Naive thymus-derived CD4-positive, alpha-beta T cell (primary cell): Measurements from ENCODE around the gene ZNF212. TPM values are rescaled to one million over a fixed set of nuclear protein-coding genes. Genes with fewer than 3 reads are reported as not detected.
"Not testable (repeated sequence)": the region's sequence is repeated elsewhere in the genome, so short reads cannot be mapped to it uniquely, and the experiment has no call there.

ENCODE experiments used
- ATAC-seq: fragments of 150-1000 bp; cut with Tn5 transposase; 2 replicates; pipeline ENCODE4 v1.10.0; 2021; ENCODE audit warnings: mild to moderate bottlenecking, moderate library complexity
- CTCF ChIA-PET: fragments of 350-600 bp; sonication (Branson Sonifier 250); formaldehyde crosslinking; loops from one replicate; lab custom pipeline; 2021; ENCODE audit warnings: antibody characterized with exemption; lab: Charles Lee
- POLR2A ChIA-PET: fragments of 350-600 bp; sonication (Branson Sonifier 250); formaldehyde crosslinking; loops from one replicate; lab custom pipeline; 2021; ENCODE audit warnings: antibody characterized with exemption, inconsistent platforms; lab: Charles Lee
- DNase-seq, 9 donors: peaks; one replicate each; pipeline versions ENCODE4 v3.0.0 to v3.0.0-alpha.2; 2020 to 2022; ENCODE audit warnings: mixed read lengths in 1 of 9
- H3K27ac ChIP-seq: one replicate; pipeline ENCODE4 v1.7.0; 2013; ENCODE audit warnings: mild to moderate bottlenecking, low read depth, low read length, moderate library complexity
- H3K27me3 ChIP-seq, 2 donors: one replicate each; pipeline ENCODE4 v1.7.0; 2013; ENCODE audit warnings: low read length in 2 of 2, mild to moderate bottlenecking in 2 of 2, moderate library complexity in 2 of 2; ENCODE audit not compliant: control insufficient read depth in 2 of 2, insufficient read depth in 2 of 2
- H3K36me3 ChIP-seq, 3 experiments: 1 replicate in 2 of 3; 2 replicates in 1 of 3; pipeline ENCODE4 v1.7.0; 2013; ENCODE audit warnings: low read length in 3 of 3, mild to moderate bottlenecking in 3 of 3, moderate library complexity in 1 of 3; ENCODE audit not compliant: insufficient read depth in 3 of 3, control insufficient read depth in 2 of 3
- H3K4me1 ChIP-seq, 2 donors: one replicate each; pipeline ENCODE4 v1.7.0; 2013; ENCODE audit warnings: low read length in 2 of 2, mild to moderate bottlenecking in 2 of 2, moderate library complexity in 1 of 2; ENCODE audit not compliant: control insufficient read depth in 2 of 2, insufficient read depth in 2 of 2
- H3K4me3 ChIP-seq: 2 replicates; pipeline ENCODE4 v1.7.0; 2013; ENCODE audit warnings: mild to moderate bottlenecking, low read length
- H3K9me3 ChIP-seq, 3 experiments: 1 replicate in 2 of 3; 2 replicates in 1 of 3; pipeline ENCODE4 v1.7.0; 2013; ENCODE audit warnings: low read length in 3 of 3; ENCODE audit not compliant: control insufficient read depth in 2 of 3
- H3K27ac Mint-ChIP-seq, 9 donors: one replicate each; pipeline ENCODE4 v1.8.0; 2020 to 2022; ENCODE audit warnings: mixed read lengths in 9 of 9, mild to moderate bottlenecking in 8 of 9, moderate library complexity in 5 of 9, inconsistent platforms in 2 of 9
- H3K27me3 Mint-ChIP-seq, 5 donors: one replicate each; pipeline ENCODE4 v1.8.0; 2021 to 2022; ENCODE audit warnings: mixed read lengths in 5 of 5, mild to moderate bottlenecking in 1 of 5
- H3K36me3 Mint-ChIP-seq, 5 donors: one replicate each; pipeline ENCODE4 v1.8.0; 2020 to 2022; ENCODE audit warnings: mixed read lengths in 5 of 5, mild to moderate bottlenecking in 3 of 5, inconsistent platforms in 1 of 5
- H3K4me1 Mint-ChIP-seq, 7 donors: one replicate each; pipeline ENCODE4 v1.8.0; 2020 to 2022; ENCODE audit warnings: mixed read lengths in 7 of 7, mild to moderate bottlenecking in 3 of 7, inconsistent platforms in 1 of 7
- H3K4me3 Mint-ChIP-seq, 10 donors: one replicate each; pipeline ENCODE4 v1.8.0; 2020 to 2022; ENCODE audit warnings: mild to moderate bottlenecking in 10 of 10, mixed read lengths in 10 of 10, moderate library complexity in 6 of 10, inconsistent platforms in 2 of 10
- H3K9me3 Mint-ChIP-seq, 11 donors: one replicate each; pipeline ENCODE4 v1.8.0; 2020 to 2022; ENCODE audit warnings: mixed read lengths in 11 of 11, mild to moderate bottlenecking in 4 of 11, inconsistent platforms in 1 of 11, moderate library complexity in 1 of 11
- intact Hi-C, 2 donors: fragments of 100-400 bp; cut with micrococcal nuclease; formaldehyde crosslinking; loops; one replicate each; pipeline ENCODE4 v1.15.1; 2023
- polyA plus RNA-seq, 2 donors: library from polyadenylated mRNA; unstranded; fragments of 300-500 nt; fragmentation: Illumina TruSeq; gene quantifications; one replicate each; pipeline ENCODE4 v1.2.3, GENCODE V29; 2021
- total RNA-seq, 6 experiments: library from RNA in 5 of 6; stranded (reverse) in 5 of 6; gene quantifications; 1 replicate in 5 of 6; 2 replicates in 1 of 6; pipeline ENCODE4 v1.2.3 and lab custom pipeline; 2021 to 2026

Gene ZNF212
- total and polyA plus RNA-seq, 7 experiments from 2014 or later = 5.9 to 20.6 (median 12.1) TPM

GRCh38 chr7:149224352-149224751 lies 15.1 kb upstream of the ZNF212 start:
- Histone ChIP-seq H3K4me3 (no peak overlapping the region), H3K27ac (no peak overlapping the region), H3K9me3 (no peaks in the 10 kb centered on the region), H3K27me3 (no peaks in the 10 kb centered on the region), H3K36me3 (peaks cover 0 to 28% (median 0%) of the 10 kb centered on the region in 3 experiments), H3K4me1 (no peaks in the 10 kb centered on the region)
- no peaks in the 10 kb centered on the region for H3K27me3 Mint-ChIP-seq
- intact Hi-C loops = no loop called here
- no peak overlapping the region for H3K27ac Mint-ChIP-seq
- ATAC-seq = no peak
- CTCF ChIA-PET = no interaction called here
- H3K4me1 Mint-ChIP-seq = peaks cover 0 to 12% (median 0%) of the 10 kb centered on the region in 7 donors
- no peak overlapping the region for H3K4me3 Mint-ChIP-seq
- H3K9me3 Mint-ChIP-seq = peaks cover 0 to 3% (median 0%) of the 10 kb centered on the region in 11 donors
- POLR2A ChIA-PET = no interaction called here
- H3K36me3 Mint-ChIP-seq = peaks cover 3 to 27% (median 11%) of the 10 kb centered on the region in 5 donors
- DNase-seq = no peak

- no peaks in the 10 kb centered on the region for H3K27me3 Mint-ChIP-seq
- Histone ChIP-seq H3K36me3 (peaks cover 0 to 28% (median 0%) of the 10 kb centered on the region in 3 experiments), H3K9me3 (no peaks in the 10 kb centered on the region), H3K27ac (no peak overlapping the region), H3K27me3 (no peaks in the 10 kb centered on the region), H3K4me1 (no peaks in the 10 kb centered on the region), H3K4me3 (no peak overlapping the region)
- DNase-seq = no peak
- ChIA-PET CTCF (no interaction called here), POLR2A (no interaction called here)
- H3K27ac Mint-ChIP-seq = no peak overlapping the region
- peaks cover 3 to 23% (median 10%) of the 10 kb centered on the region in 5 donors for H3K36me3 Mint-ChIP-seq
- H3K4me1 Mint-ChIP-seq = peaks cover 0 to 7% (median 0%) of the 10 kb centered on the region in 7 donors
- H3K9me3 Mint-ChIP-seq = peaks cover 0 to 3% (median 0%) of the 10 kb centered on the region in 11 donors
- ATAC-seq = no peak
- intact Hi-C loops = no loop called here
- no peak overlapping the region for H3K4me3 Mint-ChIP-seq
Observed at GRCh38 chr7:149225106-149225505, 14.3 kb upstream of the ZNF212 start.

GRCh38 chr7:149225656-149226055 lies 13.8 kb upstream of the ZNF212 start:
- Mint-ChIP-seq H3K4me3 (no peak overlapping the region), H3K27ac (no peak overlapping the region), H3K4me1 (peaks cover 0 to 7% (median 0%) of the 10 kb centered on the region in 7 donors), H3K36me3 (peaks cover 3 to 23% (median 10%) of the 10 kb centered on the region in 5 donors), H3K27me3 (no peaks in the 10 kb centered on the region), H3K9me3 (peaks cover 0 to 3% (median 0%) of the 10 kb centered on the region in 11 donors)
- Histone ChIP-seq H3K4me3 (no peak overlapping the region), H3K27ac (no peak overlapping the region), H3K36me3 (peaks cover 0 to 27% (median 0%) of the 10 kb centered on the region in 3 experiments), H3K9me3 (no peaks in the 10 kb centered on the region), H3K4me1 (no peaks in the 10 kb centered on the region), H3K27me3 (no peaks in the 10 kb centered on the region)
- ChIA-PET CTCF (interaction anchor here (0.6 kb wide), 1 partner anchor 1735 kb away, joined by 3 read pairs; no protein-coding TSS in a partner anchor), POLR2A (interaction anchor here (0.6 kb wide), 1 partner anchor 41 kb away, joined by 4 read pairs; no protein-coding TSS in a partner anchor)
- ATAC-seq = no peak
- intact Hi-C loops = no loop called here
- DNase-seq = no peak

- H3K36me3 Mint-ChIP-seq = peaks cover 2 to 19% (median 10%) of the 10 kb centered on the region in 5 donors
- H3K36me3 ChIP-seq = peaks cover 0 to 23% (median 0%) of the 10 kb centered on the region in 3 experiments
- H3K4me3 ChIP-seq, H3K27me3 Mint-ChIP-seq, H3K4me3 Mint-ChIP-seq, H3K27ac ChIP-seq, H3K9me3 ChIP-seq, intact Hi-C loops, H3K27ac Mint-ChIP-seq, H3K9me3 Mint-ChIP-seq, H3K4me1 ChIP-seq, ATAC-seq, POLR2A ChIA-PET, H3K27me3 ChIP-seq, H3K4me1 Mint-ChIP-seq, DNase-seq: not testable (repeated sequence)
- CTCF ChIA-PET = interaction anchor here (0.6 kb wide), 1 partner anchor 1735 kb away, joined by 3 read pairs; no protein-coding TSS in a partner anchor
Observed at GRCh38 chr7:149226366-149226765, 13.1 kb upstream of the ZNF212 start.

- no peaks in the 10 kb centered on the region for H3K4me1 ChIP-seq
- CTCF ChIA-PET = no interaction called here
Observed at GRCh38 chr7:149226840-149227494, 12.5 kb upstream of the ZNF212 start.

GRCh38 chr7:149228831-149229471 lies 10.5 kb upstream of the ZNF212 start:
- Mint-ChIP-seq H3K4me3 (no peak overlapping the region), H3K27ac (no peak overlapping the region), H3K36me3 (peaks cover 0 to 16% (median 10%) of the 10 kb centered on the region in 5 donors), H3K27me3 (peaks cover 2 to 12% (median 7%) of the 10 kb centered on the region in 5 donors), H3K9me3 (peaks cover 0 to 3% (median 0%) of the 10 kb centered on the region in 11 donors), H3K4me1 (peaks cover 0 to 3% (median 0%) of the 10 kb centered on the region in 7 donors)
- H3K9me3 ChIP-seq = no peaks in the 10 kb centered on the region
- no peaks in the 10 kb centered on the region for H3K27me3 ChIP-seq
- intact Hi-C loops = no loop called here
- POLR2A ChIA-PET = interaction anchor here (0.6 kb wide), 1 partner anchor 39 kb away, joined by 3 read pairs; no protein-coding TSS in a partner anchor
- H3K4me3 ChIP-seq = no peak overlapping the region
- DNase-seq (no peak), ATAC-seq (no peak)
- H3K4me1 ChIP-seq = no peaks in the 10 kb centered on the region
- no peak overlapping the region for H3K27ac ChIP-seq
- H3K36me3 ChIP-seq = peaks cover 0 to 15% (median 0%) of the 10 kb centered on the region in 3 experiments
- CTCF ChIA-PET = interaction anchor here (0.5 kb wide), 1 partner anchor 32 kb away, joined by 3 read pairs; no protein-coding TSS in a partner anchor

More at GRCh38 chr7:149226840-149227494, 12.5 kb upstream of the ZNF212 start:
- Histone ChIP-seq H3K4me3 (no peak overlapping the region), H3K9me3 (no peaks in the 10 kb centered on the region), H3K36me3 (peaks cover 0 to 22% (median 0%) of the 10 kb centered on the region in 3 experiments), H3K27me3 (no peaks in the 10 kb centered on the region), H3K27ac (no peak overlapping the region)
- Mint-ChIP-seq H3K4me3 (no peak overlapping the region), H3K36me3 (peaks cover 0 to 16% (median 10%) of the 10 kb centered on the region in 5 donors), H3K9me3 (peaks cover 0 to 3% (median 0%) of the 10 kb centered on the region in 11 donors), H3K27me3 (no peaks in the 10 kb centered on the region), H3K27ac (no peak overlapping the region), H3K4me1 (peaks cover 0 to 3% (median 0%) of the 10 kb centered on the region in 7 donors)
- ATAC-seq (no peak), DNase-seq (no peak)
- intact Hi-C loops = no loop called here
- POLR2A ChIA-PET = no interaction called here
